ENCODE measurements around the gene PROSER1.

DNA sequence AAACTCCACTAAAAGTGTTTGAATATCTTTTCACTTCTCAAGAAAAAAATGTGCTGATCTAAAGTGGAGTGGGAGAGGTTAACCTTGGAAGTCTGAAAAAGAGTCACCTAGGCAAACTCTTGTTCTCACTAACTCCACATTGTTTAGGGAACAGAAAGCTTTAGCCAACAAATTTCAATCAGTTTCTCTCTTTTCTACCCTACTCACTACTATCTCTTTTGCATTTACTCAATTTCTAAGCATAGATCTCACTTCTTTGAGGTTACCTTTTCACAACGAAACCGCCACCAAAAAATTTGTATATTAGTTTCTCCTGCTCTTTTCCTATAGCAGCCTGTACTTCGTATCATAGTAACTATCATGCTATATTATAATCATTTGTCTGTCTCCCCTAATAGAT is 6.6 kb upstream of the PROSER1 start:
- TF ChIP-seq MYC (IDR thresholded peaks at IDR 0.05; ENCODE audit: insufficient read depth, insufficient read length, insufficient replicate concordance, low read length, severe bottlenecking), result no peak
- no peak for TF ChIP-seq YY1 (IDR thresholded peaks at IDR 0.05; ENCODE audit: low read depth, low read length)
- TF ChIP-seq, protein P1, sequence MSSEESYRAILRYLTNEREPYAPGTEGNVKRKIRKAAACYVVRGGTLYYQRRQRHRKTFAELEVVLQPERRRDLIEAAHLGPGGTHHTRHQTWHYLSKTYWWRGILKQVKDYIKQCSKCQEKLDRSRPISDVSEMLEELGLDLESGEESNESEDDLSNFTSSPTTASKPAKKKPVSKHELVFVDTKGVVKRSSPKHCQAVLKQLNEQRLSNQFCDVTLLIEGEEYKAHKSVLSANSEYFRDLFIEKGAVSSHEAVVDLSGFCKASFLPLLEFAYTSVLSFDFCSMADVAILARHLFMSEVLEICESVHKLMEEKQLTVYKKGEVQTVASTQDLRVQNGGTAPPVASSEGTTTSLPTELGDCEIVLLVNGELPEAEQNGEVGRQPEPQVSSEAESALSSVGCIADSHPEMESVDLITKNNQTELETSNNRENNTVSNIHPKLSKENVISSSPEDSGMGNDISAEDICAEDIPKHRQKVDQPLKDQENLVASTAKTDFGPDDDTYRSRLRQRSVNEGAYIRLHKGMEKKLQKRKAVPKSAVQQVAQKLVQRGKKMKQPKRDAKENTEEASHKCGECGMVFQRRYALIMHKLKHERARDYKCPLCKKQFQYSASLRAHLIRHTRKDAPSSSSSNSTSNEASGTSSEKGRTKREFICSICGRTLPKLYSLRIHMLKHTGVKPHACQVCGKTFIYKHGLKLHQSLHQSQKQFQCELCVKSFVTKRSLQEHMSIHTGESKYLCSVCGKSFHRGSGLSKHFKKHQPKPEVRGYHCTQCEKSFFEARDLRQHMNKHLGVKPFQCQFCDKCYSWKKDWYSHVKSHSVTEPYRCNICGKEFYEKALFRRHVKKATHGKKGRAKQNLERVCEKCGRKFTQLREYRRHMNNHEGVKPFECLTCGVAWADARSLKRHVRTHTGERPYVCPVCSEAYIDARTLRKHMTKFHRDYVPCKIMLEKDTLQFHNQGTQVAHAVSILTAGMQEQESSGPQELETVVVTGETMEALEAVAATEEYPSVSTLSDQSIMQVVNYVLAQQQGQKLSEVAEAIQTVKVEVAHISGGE (CRISPR knock-in tag; IDR thresholded peaks at IDR 0.05), result no peak
- no peak for TF ChIP-seq CTCF (IDR thresholded peaks at IDR 0.05 in 2 of 3, conservative IDR thresholded peaks at IDR 0.05 in 1 of 3; ENCODE audit: control insufficient read depth in 2 of 3, extremely low read depth in 1 of 3, insufficient read depth in 1 of 3, low read depth in 3 of 3, low read length in 3 of 3)
- no peak for TF ChIP-seq SIN3A (IDR thresholded peaks at IDR 0.05; ENCODE audit: low read depth, low read length)
- TF ChIP-seq POLR2A (IDR thresholded peaks at IDR 0.05; ENCODE audit: low read depth, low read length), result no peak
- no peak for TF ChIP-seq POLR2AphosphoS5 (IDR thresholded peaks at IDR 0.05; ENCODE audit: low read length)
- TF ChIP-seq POLR2AphosphoS2 (IDR thresholded peaks at IDR 0.05; ENCODE audit: low read depth, low read length), result no peak
- no peak for TF ChIP-seq SUZ12 (IDR thresholded peaks at IDR 0.05; ENCODE audit: unreplicated experiment)
- TF ChIP-seq ATF2 (IDR thresholded peaks at IDR 0.05; ENCODE audit: low read length), result no peak
- TF ChIP-seq IRF3 (IDR thresholded peaks at IDR 0.05), result no peak

Measured in GM12878 (cell line).